MM.1S (cell line): ENCODE results near the gene SDK1.

ENCODE experiments used
- EZH2phosphoT487 ChIP-seq: fragments of 300-600 bp; sonication (generic); IDR thresholded peaks from 2 replicates; pipeline ENCODE4 v1.6.1; 2018; ENCODE audit warnings: antibody characterized with exemption, low read length
- TF ChIP-seq, protein P1 (sequence below): fragments of 300-600 bp; sonication (generic); IDR thresholded peaks from 2 replicates; pipeline ENCODE4 v1.5.1; 2016; ENCODE audit warnings: antibody characterized with exemption, low read length, mixed read lengths

DNA sequence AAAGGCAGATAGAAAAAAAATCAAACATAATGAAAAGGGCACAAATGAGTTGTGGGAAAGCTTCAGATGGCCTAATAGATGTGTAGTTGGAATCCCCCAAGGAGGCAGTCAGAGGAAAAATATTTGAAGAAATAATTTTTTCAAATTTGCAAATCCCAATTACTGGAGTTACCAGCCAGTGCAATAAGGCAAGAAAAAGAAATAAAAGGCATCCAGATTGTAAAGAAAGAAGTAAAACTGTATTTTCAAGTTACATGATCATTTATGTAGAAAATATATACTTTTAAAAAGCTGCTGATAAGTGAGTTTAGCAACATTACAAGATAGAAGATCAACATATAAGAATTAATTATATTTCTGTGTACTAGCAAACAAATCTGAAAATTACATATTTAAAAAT, 329.0 kb downstream of the SDK1 start:
- TF ChIP-seq, protein P1, sequence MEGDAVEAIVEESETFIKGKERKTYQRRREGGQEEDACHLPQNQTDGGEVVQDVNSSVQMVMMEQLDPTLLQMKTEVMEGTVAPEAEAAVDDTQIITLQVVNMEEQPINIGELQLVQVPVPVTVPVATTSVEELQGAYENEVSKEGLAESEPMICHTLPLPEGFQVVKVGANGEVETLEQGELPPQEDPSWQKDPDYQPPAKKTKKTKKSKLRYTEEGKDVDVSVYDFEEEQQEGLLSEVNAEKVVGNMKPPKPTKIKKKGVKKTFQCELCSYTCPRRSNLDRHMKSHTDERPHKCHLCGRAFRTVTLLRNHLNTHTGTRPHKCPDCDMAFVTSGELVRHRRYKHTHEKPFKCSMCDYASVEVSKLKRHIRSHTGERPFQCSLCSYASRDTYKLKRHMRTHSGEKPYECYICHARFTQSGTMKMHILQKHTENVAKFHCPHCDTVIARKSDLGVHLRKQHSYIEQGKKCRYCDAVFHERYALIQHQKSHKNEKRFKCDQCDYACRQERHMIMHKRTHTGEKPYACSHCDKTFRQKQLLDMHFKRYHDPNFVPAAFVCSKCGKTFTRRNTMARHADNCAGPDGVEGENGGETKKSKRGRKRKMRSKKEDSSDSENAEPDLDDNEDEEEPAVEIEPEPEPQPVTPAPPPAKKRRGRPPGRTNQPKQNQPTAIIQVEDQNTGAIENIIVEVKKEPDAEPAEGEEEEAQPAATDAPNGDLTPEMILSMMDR: no peak
- TF ChIP-seq EZH2phosphoT487: no peak
